Measurements from ENCODE around the gene CD163. TPM values are rescaled to one million over a fixed set of nuclear protein-coding genes. Genes with fewer than 3 reads are reported as not detected.
"Not testable (repeated sequence)": the region's sequence is repeated elsewhere in the genome, so short reads cannot be mapped to it uniquely, and the experiment has no call there.

The CD163 gene
- total RNA-seq, 1 experiment from 2014 or later = 0.07 TPM

DNA sequence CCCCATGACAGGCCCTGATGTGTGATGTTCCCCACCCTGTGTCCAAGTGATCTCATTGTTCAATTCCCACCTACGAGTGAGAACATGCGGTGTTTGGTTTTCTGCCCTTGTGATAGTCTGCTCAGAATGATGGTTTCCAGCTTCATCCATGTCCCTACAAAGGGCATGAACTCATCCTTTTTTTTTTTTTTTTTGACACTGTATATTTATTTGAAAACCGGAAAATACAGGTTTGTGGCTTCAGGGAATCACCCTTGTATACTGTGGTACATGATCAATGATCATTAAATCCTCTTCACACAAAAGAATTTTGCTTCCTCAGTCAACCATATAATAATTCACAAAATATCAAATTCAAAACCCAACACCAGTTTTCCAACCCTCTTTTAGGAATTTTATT, 66.1 kb downstream of the CD163 start:
- peaks cover 27% of the 10 kb centered on the region for H3K27me3 Mint-ChIP-seq (ENCODE audit: low read depth)

More for the DNA sequence above, 66.1 kb downstream of the CD163 start:
- not testable (repeated sequence) for H3K23ac ChIP-seq (ENCODE audit: insufficient read length, low read depth, low read length); H3K4me3 Mint-ChIP-seq; H3K18ac ChIP-seq (ENCODE audit: insufficient read length, low read depth, low read length); DNase-seq; H3K56ac ChIP-seq (ENCODE audit: insufficient read length, low read depth, low read length); H4K20me1 ChIP-seq (ENCODE audit: control insufficient read depth, insufficient read depth, insufficient read length); H2BK5ac ChIP-seq (ENCODE audit: insufficient read length, low read length); H3K79me2 ChIP-seq (ENCODE audit: insufficient read depth, low read length); H4K5ac ChIP-seq (ENCODE audit: insufficient read length, low read depth, low read length); H3K27me3 ChIP-seq (ENCODE audit: insufficient read depth, low read length); H2BK20ac ChIP-seq (ENCODE audit: low read depth, low read length, poor library complexity, severe bottlenecking); H3K9me3 ChIP-seq (ENCODE audit: control insufficient read depth, low read depth, low read length); H4K8ac ChIP-seq (replicated peaks; ENCODE audit: insufficient read length, low read depth, low read length); H3T11ph ChIP-seq (ENCODE audit: low read length); H4K91ac ChIP-seq (ENCODE audit: insufficient read length, low read depth, low read length); H3K9ac ChIP-seq (ENCODE audit: extremely low read depth, insufficient read length, low read length); H3K27ac Mint-ChIP-seq; H3K23me2 ChIP-seq (ENCODE audit: insufficient read length, low read depth, low read length, poor library complexity, severe bottlenecking); H3K79me1 ChIP-seq (ENCODE audit: insufficient read depth, low read depth, low read length, poor library complexity, severe bottlenecking); H3K4me1 Mint-ChIP-seq; H3K4me1 ChIP-seq (ENCODE audit: insufficient read depth, low read length); H2BK15ac ChIP-seq (ENCODE audit: low read depth, low read length); H2AFZ ChIP-seq (ENCODE audit: low read length); H2BK12ac ChIP-seq (ENCODE audit: insufficient read length, low read depth, low read length); H2AK5ac ChIP-seq (ENCODE audit: insufficient read length, low read length); H3K14ac ChIP-seq (ENCODE audit: insufficient read depth, low read length); H2BK120ac ChIP-seq (ENCODE audit: low read depth, low read length, poor library complexity, severe bottlenecking); H3K27ac ChIP-seq (ENCODE audit: insufficient read length, low read depth, low read length); H3K4ac ChIP-seq (ENCODE audit: low read depth, low read length); H3K4me2 ChIP-seq (ENCODE audit: insufficient read depth, insufficient read length, low read length)
- Mint-ChIP-seq H3K9me3 (peaks cover 0 to 15% of the 10 kb centered on the region in 2 experiments; a peak in 3 of 5 replicates), H3K36me3 (ENCODE audit: insufficient read depth in 1 of 3, low read depth in 3 of 3) (peaks cover 0 to 15% (median 14%) of the 10 kb centered on the region in 3 experiments; a peak in 5 of 7 replicates)
- WGBS (ENCODE audit: extremely low coverage, insufficient read length, low lambda C conversion rate) = no CpG with 5 or more reads among the region's 3 CpGs
